NCI-H2171 (cell line): ENCODE results near the gene CLDN20.
"Not testable (repeated sequence)": the region's sequence is repeated elsewhere in the genome, so short reads cannot be mapped to it uniquely, and the experiment has no call there.

ENCODE experiments used
- DNase-seq: peaks from one replicate; lab custom pipeline; 2025; lab: John Stamatoyannopoulos, UW

CLDN20 gene

GRCh38 chr6:155263373-155264063 is at the start of gene CLDN20:
Gene CLDN20 (plus strand): TSS chr6:155264013. CDS start chr6:155275720, 11,707 bp downstream.
- no peak for DNase-seq

GRCh38 chr6:155215906-155216305 is 47.9 kb upstream of the CLDN20 start:
- no peak for DNase-seq

GRCh38 chr6:155216312-155217046 is 47.3 kb upstream of the CLDN20 start:
- no peak for DNase-seq

- DNase-seq = not testable (repeated sequence)
Observed at GRCh38 chr6:155218711-155219110, 45.1 kb upstream of the CLDN20 start.

GRCh38 chr6:155219299-155219698 is 44.5 kb upstream of the CLDN20 start:
- DNase-seq = no peak

- DNase-seq = no peak
Observed at GRCh38 chr6:155219858-155220301, 43.9 kb upstream of the CLDN20 start.

- DNase-seq = no peak
Observed at GRCh38 chr6:155221086-155221485, 42.7 kb upstream of the CLDN20 start.

- DNase-seq = no peak
Observed at GRCh38 chr6:155222506-155222905, 41.3 kb upstream of the CLDN20 start.

- no peak for DNase-seq
Observed at GRCh38 chr6:155223646-155224451, 40.0 kb upstream of the CLDN20 start.

- no peak for DNase-seq
Observed at GRCh38 chr6:155224618-155225017, 39.2 kb upstream of the CLDN20 start.

GRCh38 chr6:155227046-155227445 is 36.8 kb upstream of the CLDN20 start:
- DNase-seq = no peak

- no peak for DNase-seq
Observed at GRCh38 chr6:155228546-155229166, 35.2 kb upstream of the CLDN20 start.

- not testable (repeated sequence) for DNase-seq
Observed at GRCh38 chr6:155230975-155231374, 32.8 kb upstream of the CLDN20 start.

- no peak for DNase-seq
Observed at GRCh38 chr6:155232848-155233247, 31.0 kb upstream of the CLDN20 start.

- DNase-seq = no peak
Observed at GRCh38 chr6:155234167-155234566, 29.6 kb upstream of the CLDN20 start.

GRCh38 chr6:155234687-155235086 is 29.1 kb upstream of the CLDN20 start:
- no peak for DNase-seq

GRCh38 chr6:155235087-155235486 is 28.7 kb upstream of the CLDN20 start:
- no peak for DNase-seq

GRCh38 chr6:155237613-155238012 is 26.2 kb upstream of the CLDN20 start:
- DNase-seq = no peak

- DNase-seq = no peak
Observed at GRCh38 chr6:155240905-155241600, 22.8 kb upstream of the CLDN20 start.

- DNase-seq = no peak
Observed at GRCh38 chr6:155241966-155242365, 21.8 kb upstream of the CLDN20 start.

GRCh38 chr6:155244434-155244833 is 19.4 kb upstream of the CLDN20 start:
- no peak for DNase-seq

- no peak for DNase-seq
Observed at GRCh38 chr6:155245193-155245592, 18.6 kb upstream of the CLDN20 start.
